ENCODE results near the gene SMIM14.
"Not testable (repeated sequence)": the region's sequence is repeated elsewhere in the genome, so short reads cannot be mapped to it uniquely, and the experiment has no call there.

Gene SMIM14

GRCh38 chr4:39596971-39597370 is 41.7 kb downstream of the SMIM14 start:
- DNase-seq (ENCODE audit: low spot score), result no peak

GRCh38 chr4:39591290-39591689 is 47.4 kb downstream of the SMIM14 start:
- DNase-seq (ENCODE audit: low spot score), result no peak

- DNase-seq (ENCODE audit: low spot score), result no peak
These were observed 50.8 kb downstream of the SMIM14 start for GRCh38 chr4:39587881-39588280.

GRCh38 chr4:39574946-39575345 is 63.7 kb downstream of the SMIM14 start:
- no peak for DNase-seq (ENCODE audit: low spot score)

- no peak for DNase-seq (ENCODE audit: low spot score)
These were observed 67.2 kb downstream of the SMIM14 start for GRCh38 chr4:39571504-39571903.

- DNase-seq (ENCODE audit: low spot score), result no peak
These were observed 67.6 kb downstream of the SMIM14 start for GRCh38 chr4:39571054-39571453.

- DNase-seq (ENCODE audit: low spot score), result no peak
These were observed 69.5 kb downstream of the SMIM14 start for GRCh38 chr4:39569209-39569608.

- no peak for DNase-seq (ENCODE audit: low spot score)
These were observed 69.9 kb downstream of the SMIM14 start for GRCh38 chr4:39568805-39569204.

GRCh38 chr4:39565878-39566600 is 72.6 kb downstream of the SMIM14 start:
- DNase-seq (ENCODE audit: low spot score), result no peak

- DNase-seq (ENCODE audit: low spot score), result no peak
These were observed 75.3 kb downstream of the SMIM14 start for GRCh38 chr4:39563346-39563847.

GRCh38 chr4:39562792-39563191 is 75.9 kb downstream of the SMIM14 start:
- no peak for DNase-seq (ENCODE audit: low spot score)

- DNase-seq (ENCODE audit: low spot score), result no peak
These were observed 79.0 kb downstream of the SMIM14 start for GRCh38 chr4:39559626-39560025.

GRCh38 chr4:39555472-39555871 is 83.2 kb downstream of the SMIM14 start:
- no peak for DNase-seq (ENCODE audit: low spot score)

GRCh38 chr4:39548425-39549067 is 90.1 kb downstream of the SMIM14 start:
- DNase-seq (ENCODE audit: low spot score), result no peak

GRCh38 chr4:39544580-39545315 is 93.9 kb downstream of the SMIM14 start:
- no peak for DNase-seq (ENCODE audit: low spot score)

GRCh38 chr4:39544080-39544479 is 94.6 kb downstream of the SMIM14 start:
- not testable (repeated sequence) for DNase-seq (ENCODE audit: low spot score)

GRCh38 chr4:39543034-39543433 is 95.6 kb downstream of the SMIM14 start:
- DNase-seq (ENCODE audit: low spot score), result no peak

GRCh38 chr4:39542611-39543012 is 96.1 kb downstream of the SMIM14 start:
- no peak for DNase-seq (ENCODE audit: low spot score)

GRCh38 chr4:39541987-39542610 is 96.6 kb downstream of the SMIM14 start:
- no peak for DNase-seq (ENCODE audit: low spot score)

GRCh38 chr4:39539089-39539611 is 99.5 kb downstream of the SMIM14 start:
- no peak for DNase-seq (ENCODE audit: low spot score)

- DNase-seq (ENCODE audit: low spot score), result no peak
These were observed 105.1 kb downstream of the SMIM14 start for GRCh38 chr4:39533541-39533940.

GRCh38 chr4:39532237-39532636 is 106.4 kb downstream of the SMIM14 start:
- not testable (repeated sequence) for DNase-seq (ENCODE audit: low spot score)

Measured in Ammon's horn (tissue), 1 donor.